HEK293 (cell line): ENCODE data around the gene IFNA5.

Experiments used
- CTCF ChIA-PET: fragments of 350-600 bp; formaldehyde crosslinking; extraction: SDS; loops from one replicate; lab custom pipeline; 2021; ENCODE audit warnings: antibody characterized with exemption; lab: Yijun Ruan, JAX
- POLR2A ChIA-PET: fragments of 300-600 bp; formaldehyde crosslinking; extraction: SDS; loops from one replicate; lab custom pipeline; 2020; ENCODE audit warnings: antibody characterized with exemption, inconsistent platforms; lab: Yijun Ruan, JAX
- H3K27ac ChIP-seq: fragments of 200-500 bp; sonication (Bioruptor generic); 2 replicates; pipeline ENCODE4 v1.5.1; 2014; ENCODE audit warnings: low read depth, low read length, control low read depth, inconsistent platforms; ENCODE audit errors: extremely low read depth
- H3K36me3 ChIP-seq, 2 experiments: fragments of 200-500 bp in 1 of 2; sonication (Bioruptor generic) in 1 of 2; 1 replicate in 1 of 2; 2 replicates in 1 of 2; pipeline ENCODE4 v1.5.1; 2014 to 2017; ENCODE audit warnings: inconsistent platforms in 2 of 2, low read length in 2 of 2; ENCODE audit not compliant: control insufficient read depth in 2 of 2, insufficient read depth in 1 of 2
- H3K4me1 ChIP-seq: fragments of 200-500 bp; sonication (Bioruptor generic); 2 replicates; pipeline ENCODE4 v1.5.1; 2014; ENCODE audit warnings: mild to moderate bottlenecking, low read length, inconsistent platforms; ENCODE audit not compliant: control insufficient read depth, insufficient read depth
- H3K4me3 ChIP-seq: 2 replicates; pipeline ENCODE4 v1.5.1; 2011; ENCODE audit warnings: low read depth, mild to moderate bottlenecking, control low read depth, low read length, moderate library complexity
- H3K9me3 ChIP-seq: fragments of 200-500 bp; sonication (Bioruptor generic); 2 replicates; pipeline ENCODE4 v1.5.1; 2014; ENCODE audit warnings: low read depth, low read length, inconsistent platforms; ENCODE audit not compliant: control insufficient read depth, insufficient read depth
- GLI4 ChIP-seq: fragments of 450-650 bp; formaldehyde crosslinking; IDR thresholded peaks from 2 replicates; pipeline ENCODE4 v1.5.1; 2016; ENCODE audit warnings: missing biosample characterization, missing genetic modification characterization
- ZNF112 ChIP-seq: fragments of 450-650 bp; formaldehyde crosslinking; IDR thresholded peaks from 2 replicates; pipeline ENCODE4 v1.5.0; 2017; ENCODE audit warnings: missing biosample characterization, missing genetic modification characterization
- ZNF146 ChIP-seq: fragments of 450-650 bp; formaldehyde crosslinking; IDR thresholded peaks from 2 replicates; pipeline ENCODE4 v1.5.1; 2016; ENCODE audit warnings: missing biosample characterization, missing genetic modification characterization
- ZNF155 ChIP-seq: fragments of 450-650 bp; formaldehyde crosslinking; IDR thresholded peaks from 2 replicates; pipeline ENCODE4 v1.5.1; 2016; ENCODE audit warnings: missing biosample characterization, missing genetic modification characterization
- ZNF248 ChIP-seq: fragments of 450-650 bp; formaldehyde crosslinking; IDR thresholded peaks from 2 replicates; pipeline ENCODE4 v1.5.1; 2017; ENCODE audit warnings: missing biosample characterization, missing genetic modification characterization
- ZNF549 ChIP-seq: fragments of 450-650 bp; IDR thresholded peaks from 2 replicates; pipeline ENCODE4 v1.5.1; 2018; ENCODE audit warnings: missing biosample characterization, missing genetic modification characterization, mild to moderate bottlenecking, inconsistent platforms, moderate library complexity
- ZNF830 ChIP-seq: fragments of 450-650 bp; IDR thresholded peaks from 2 replicates; pipeline ENCODE4 v1.5.0; 2018; ENCODE audit warnings: missing biosample characterization, missing genetic modification characterization, low read depth, mild to moderate bottlenecking, moderate library complexity
- TF ChIP-seq, protein P1 (sequence below): fragments of 450-650 bp; formaldehyde crosslinking; IDR thresholded peaks from 2 replicates; pipeline ENCODE4 v1.5.1; 2016; ENCODE audit warnings: missing biosample characterization, missing genetic modification characterization
- TF ChIP-seq, protein P2 (sequence below): fragments of 450-650 bp; formaldehyde crosslinking; IDR thresholded peaks from 2 replicates; pipeline ENCODE4 v1.5.1; 2017; ENCODE audit warnings: missing biosample characterization, missing genetic modification characterization
- TF ChIP-seq, protein P3 (sequence below): fragments of 450-650 bp; formaldehyde crosslinking; IDR thresholded peaks from 2 replicates; pipeline ENCODE4 v1.5.1; 2017; ENCODE audit warnings: missing biosample characterization, missing genetic modification characterization
- TF ChIP-seq, protein P4 (sequence below): fragments of 450-650 bp; formaldehyde crosslinking; IDR thresholded peaks from 2 replicates; pipeline ENCODE4 v1.5.1; 2016; ENCODE audit warnings: missing biosample characterization, missing genetic modification characterization
- TF ChIP-seq, protein P5 (sequence below): fragments of 450-650 bp; formaldehyde crosslinking; IDR thresholded peaks from 2 replicates; pipeline ENCODE4 v1.5.1; 2016; ENCODE audit warnings: missing biosample characterization, missing genetic modification characterization
- TF ChIP-seq, protein P6 (sequence below): fragments of 450-650 bp; formaldehyde crosslinking; IDR thresholded peaks from 2 replicates; pipeline ENCODE4 v1.5.1; 2016; ENCODE audit warnings: missing biosample characterization, missing genetic modification characterization
- TF ChIP-seq, protein P7 (sequence below): fragments of 450-650 bp; formaldehyde crosslinking; IDR thresholded peaks from 2 replicates; pipeline ENCODE4; 2016; ENCODE audit warnings: missing biosample characterization, missing genetic modification characterization

Gene IFNA5

DNA sequence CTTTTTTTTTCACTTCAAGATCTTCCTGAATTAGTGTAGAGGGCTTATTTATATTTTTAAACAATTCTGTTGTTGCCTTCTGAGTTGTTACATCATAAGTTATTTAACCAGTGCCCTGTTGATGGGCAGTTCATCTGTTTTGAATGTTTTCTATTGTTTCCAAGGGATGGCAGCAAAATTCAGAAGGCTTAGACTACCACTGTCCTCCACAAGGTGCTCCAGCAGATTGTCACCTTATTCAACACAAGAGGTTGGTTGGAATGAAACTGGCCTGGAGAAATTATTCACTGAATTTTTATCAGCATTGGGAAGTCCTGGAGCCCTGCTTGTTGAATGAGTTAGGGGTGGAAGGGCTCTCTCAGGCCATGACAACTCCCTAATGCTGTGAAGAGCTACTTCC, 31.3 kb upstream of the IFNA5 start:
- TF ChIP-seq, protein P1, sequence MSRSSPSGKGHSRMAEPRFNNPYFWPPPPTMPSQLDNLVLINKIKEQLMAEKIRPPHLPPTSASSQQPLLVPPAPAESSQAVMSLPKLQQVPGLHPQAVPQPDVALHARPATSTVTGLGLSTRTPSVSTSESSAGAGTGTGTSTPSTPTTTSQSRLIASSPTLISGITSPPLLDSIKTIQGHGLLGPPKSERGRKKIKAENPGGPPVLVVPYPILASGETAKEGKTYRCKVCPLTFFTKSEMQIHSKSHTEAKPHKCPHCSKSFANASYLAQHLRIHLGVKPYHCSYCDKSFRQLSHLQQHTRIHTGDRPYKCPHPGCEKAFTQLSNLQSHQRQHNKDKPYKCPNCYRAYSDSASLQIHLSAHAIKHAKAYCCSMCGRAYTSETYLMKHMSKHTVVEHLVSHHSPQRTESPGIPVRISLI (tag by site-specific recombination), result no peak
- no peak for TF ChIP-seq GLI4 (tag by site-specific recombination)
- TF ChIP-seq ZNF248, result no peak
- TF ChIP-seq, protein P2, sequence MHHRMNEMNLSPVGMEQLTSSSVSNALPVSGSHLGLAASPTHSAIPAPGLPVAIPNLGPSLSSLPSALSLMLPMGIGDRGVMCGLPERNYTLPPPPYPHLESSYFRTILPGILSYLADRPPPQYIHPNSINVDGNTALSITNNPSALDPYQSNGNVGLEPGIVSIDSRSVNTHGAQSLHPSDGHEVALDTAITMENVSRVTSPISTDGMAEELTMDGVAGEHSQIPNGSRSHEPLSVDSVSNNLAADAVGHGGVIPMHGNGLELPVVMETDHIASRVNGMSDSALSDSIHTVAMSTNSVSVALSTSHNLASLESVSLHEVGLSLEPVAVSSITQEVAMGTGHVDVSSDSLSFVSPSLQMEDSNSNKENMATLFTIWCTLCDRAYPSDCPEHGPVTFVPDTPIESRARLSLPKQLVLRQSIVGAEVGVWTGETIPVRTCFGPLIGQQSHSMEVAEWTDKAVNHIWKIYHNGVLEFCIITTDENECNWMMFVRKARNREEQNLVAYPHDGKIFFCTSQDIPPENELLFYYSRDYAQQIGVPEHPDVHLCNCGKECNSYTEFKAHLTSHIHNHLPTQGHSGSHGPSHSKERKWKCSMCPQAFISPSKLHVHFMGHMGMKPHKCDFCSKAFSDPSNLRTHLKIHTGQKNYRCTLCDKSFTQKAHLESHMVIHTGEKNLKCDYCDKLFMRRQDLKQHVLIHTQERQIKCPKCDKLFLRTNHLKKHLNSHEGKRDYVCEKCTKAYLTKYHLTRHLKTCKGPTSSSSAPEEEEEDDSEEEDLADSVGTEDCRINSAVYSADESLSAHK (tag by site-specific recombination), result no peak
- no peak for TF ChIP-seq ZNF112 (tag by site-specific recombination)
- no peak for TF ChIP-seq ZNF830
- TF ChIP-seq, protein P3, sequence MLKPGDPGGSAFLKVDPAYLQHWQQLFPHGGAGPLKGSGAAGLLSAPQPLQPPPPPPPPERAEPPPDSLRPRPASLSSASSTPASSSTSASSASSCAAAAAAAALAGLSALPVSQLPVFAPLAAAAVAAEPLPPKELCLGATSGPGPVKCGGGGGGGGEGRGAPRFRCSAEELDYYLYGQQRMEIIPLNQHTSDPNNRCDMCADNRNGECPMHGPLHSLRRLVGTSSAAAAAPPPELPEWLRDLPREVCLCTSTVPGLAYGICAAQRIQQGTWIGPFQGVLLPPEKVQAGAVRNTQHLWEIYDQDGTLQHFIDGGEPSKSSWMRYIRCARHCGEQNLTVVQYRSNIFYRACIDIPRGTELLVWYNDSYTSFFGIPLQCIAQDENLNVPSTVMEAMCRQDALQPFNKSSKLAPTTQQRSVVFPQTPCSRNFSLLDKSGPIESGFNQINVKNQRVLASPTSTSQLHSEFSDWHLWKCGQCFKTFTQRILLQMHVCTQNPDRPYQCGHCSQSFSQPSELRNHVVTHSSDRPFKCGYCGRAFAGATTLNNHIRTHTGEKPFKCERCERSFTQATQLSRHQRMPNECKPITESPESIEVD (tag by site-specific recombination), result no peak
- TF ChIP-seq, protein P4, sequence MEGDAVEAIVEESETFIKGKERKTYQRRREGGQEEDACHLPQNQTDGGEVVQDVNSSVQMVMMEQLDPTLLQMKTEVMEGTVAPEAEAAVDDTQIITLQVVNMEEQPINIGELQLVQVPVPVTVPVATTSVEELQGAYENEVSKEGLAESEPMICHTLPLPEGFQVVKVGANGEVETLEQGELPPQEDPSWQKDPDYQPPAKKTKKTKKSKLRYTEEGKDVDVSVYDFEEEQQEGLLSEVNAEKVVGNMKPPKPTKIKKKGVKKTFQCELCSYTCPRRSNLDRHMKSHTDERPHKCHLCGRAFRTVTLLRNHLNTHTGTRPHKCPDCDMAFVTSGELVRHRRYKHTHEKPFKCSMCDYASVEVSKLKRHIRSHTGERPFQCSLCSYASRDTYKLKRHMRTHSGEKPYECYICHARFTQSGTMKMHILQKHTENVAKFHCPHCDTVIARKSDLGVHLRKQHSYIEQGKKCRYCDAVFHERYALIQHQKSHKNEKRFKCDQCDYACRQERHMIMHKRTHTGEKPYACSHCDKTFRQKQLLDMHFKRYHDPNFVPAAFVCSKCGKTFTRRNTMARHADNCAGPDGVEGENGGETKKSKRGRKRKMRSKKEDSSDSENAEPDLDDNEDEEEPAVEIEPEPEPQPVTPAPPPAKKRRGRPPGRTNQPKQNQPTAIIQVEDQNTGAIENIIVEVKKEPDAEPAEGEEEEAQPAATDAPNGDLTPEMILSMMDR, result no peak
- TF ChIP-seq ZNF549, result no peak
- TF ChIP-seq, protein P5, sequence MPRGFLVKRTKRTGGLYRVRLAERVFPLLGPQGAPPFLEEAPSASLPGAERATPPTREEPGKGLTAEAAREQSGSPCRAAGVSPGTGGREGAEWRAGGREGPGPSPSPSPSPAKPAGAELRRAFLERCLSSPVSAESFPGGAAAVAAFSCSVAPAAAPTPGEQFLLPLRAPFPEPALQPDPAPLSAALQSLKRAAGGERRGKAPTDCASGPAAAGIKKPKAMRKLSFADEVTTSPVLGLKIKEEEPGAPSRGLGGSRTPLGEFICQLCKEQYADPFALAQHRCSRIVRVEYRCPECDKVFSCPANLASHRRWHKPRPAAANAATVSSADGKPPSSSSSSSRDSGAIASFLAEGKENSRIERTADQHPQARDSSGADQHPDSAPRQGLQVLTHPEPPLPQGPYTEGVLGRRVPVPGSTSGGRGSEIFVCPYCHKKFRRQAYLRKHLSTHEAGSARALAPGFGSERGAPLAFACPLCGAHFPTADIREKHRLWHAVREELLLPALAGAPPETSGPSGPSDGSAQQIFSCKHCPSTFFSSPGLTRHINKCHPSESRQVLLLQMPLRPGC (tag by site-specific recombination), result no peak
- no peak for TF ChIP-seq ZNF146 (tag by site-specific recombination)
- no peak for TF ChIP-seq ZNF155 (tag by site-specific recombination)
- TF ChIP-seq, protein P6, sequence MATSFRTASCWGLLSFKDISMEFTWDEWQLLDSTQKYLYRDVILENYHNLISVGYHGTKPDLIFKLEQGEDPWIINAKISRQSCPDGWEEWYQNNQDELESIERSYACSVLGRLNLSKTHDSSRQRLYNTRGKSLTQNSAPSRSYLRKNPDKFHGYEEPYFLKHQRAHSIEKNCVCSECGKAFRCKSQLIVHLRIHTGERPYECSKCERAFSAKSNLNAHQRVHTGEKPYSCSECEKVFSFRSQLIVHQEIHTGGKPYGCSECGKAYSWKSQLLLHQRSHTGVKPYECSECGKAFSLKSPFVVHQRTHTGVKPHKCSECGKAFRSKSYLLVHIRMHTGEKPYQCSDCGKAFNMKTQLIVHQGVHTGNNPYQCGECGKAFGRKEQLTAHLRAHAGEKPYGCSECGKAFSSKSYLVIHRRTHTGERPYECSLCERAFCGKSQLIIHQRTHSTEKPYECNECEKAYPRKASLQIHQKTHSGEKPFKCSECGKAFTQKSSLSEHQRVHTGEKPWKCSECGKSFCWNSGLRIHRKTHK (tag by site-specific recombination), result no peak
- TF ChIP-seq, protein P7, sequence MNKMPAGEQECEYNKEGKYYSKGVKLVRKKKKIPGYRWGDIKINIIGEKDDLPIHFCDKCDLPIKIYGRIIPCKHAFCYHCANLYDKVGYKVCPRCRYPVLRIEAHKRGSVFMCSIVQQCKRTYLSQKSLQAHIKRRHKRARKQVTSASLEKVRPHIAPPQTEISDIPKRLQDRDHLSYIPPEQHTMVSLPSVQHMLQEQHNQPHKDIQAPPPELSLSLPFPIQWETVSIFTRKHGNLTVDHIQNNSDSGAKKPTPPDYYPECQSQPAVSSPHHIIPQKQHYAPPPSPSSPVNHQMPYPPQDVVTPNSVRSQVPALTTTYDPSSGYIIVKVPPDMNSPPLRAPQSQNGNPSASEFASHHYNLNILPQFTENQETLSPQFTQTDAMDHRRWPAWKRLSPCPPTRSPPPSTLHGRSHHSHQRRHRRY (tag by site-specific recombination), result no peak
- ChIA-PET CTCF (interaction anchor here (0.6 to 1.2 kb wide), 4 partner anchors 10 to 153 kb away, joined by 3 to 6 read pairs (median 3); no protein-coding TSS in a partner anchor), POLR2A (no interaction called here)
- Histone ChIP-seq H3K4me1 (peaks cover 15% of the 10 kb centered on the region), H3K36me3 (peaks cover 3 to 18% of the 10 kb centered on the region in 2 experiments; a peak in 2 of 3 replicates), H3K9me3 (no peaks in the 10 kb centered on the region), H3K27ac (no peak overlapping the region), H3K4me3 (no peak overlapping the region)
